ENCODE measurements around the gene ADGRG2. TPM values are rescaled to one million over a fixed set of nuclear protein-coding genes. Genes with fewer than 3 reads are reported as not detected.
"Not testable (repeated sequence)": the region's sequence is repeated elsewhere in the genome, so short reads cannot be mapped to it uniquely, and the experiment has no call there.

ADGRG2 gene
- polyA plus RNA-seq, 1 experiment, result 0.04 TPM

- Histone ChIP-seq H3K27ac (ENCODE audit: low read depth, low read length) (no peak overlapping the region), H3K27me3 (ENCODE audit: control insufficient read depth, insufficient read depth, low read length) (no peaks in the 10 kb centered on the region), H3K4me3 (ENCODE audit: low read depth, low read length) (no peak overlapping the region), H3K9me3 (ENCODE audit: control insufficient read depth, insufficient read depth, low read length) (no peaks in the 10 kb centered on the region)
- no peak for DNase-seq (ENCODE audit: low read depth, low spot score)
- ChIA-PET POLR2A (no interaction called here), CTCF (no interaction called here)
- TF ChIP-seq, protein P1, sequence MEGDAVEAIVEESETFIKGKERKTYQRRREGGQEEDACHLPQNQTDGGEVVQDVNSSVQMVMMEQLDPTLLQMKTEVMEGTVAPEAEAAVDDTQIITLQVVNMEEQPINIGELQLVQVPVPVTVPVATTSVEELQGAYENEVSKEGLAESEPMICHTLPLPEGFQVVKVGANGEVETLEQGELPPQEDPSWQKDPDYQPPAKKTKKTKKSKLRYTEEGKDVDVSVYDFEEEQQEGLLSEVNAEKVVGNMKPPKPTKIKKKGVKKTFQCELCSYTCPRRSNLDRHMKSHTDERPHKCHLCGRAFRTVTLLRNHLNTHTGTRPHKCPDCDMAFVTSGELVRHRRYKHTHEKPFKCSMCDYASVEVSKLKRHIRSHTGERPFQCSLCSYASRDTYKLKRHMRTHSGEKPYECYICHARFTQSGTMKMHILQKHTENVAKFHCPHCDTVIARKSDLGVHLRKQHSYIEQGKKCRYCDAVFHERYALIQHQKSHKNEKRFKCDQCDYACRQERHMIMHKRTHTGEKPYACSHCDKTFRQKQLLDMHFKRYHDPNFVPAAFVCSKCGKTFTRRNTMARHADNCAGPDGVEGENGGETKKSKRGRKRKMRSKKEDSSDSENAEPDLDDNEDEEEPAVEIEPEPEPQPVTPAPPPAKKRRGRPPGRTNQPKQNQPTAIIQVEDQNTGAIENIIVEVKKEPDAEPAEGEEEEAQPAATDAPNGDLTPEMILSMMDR (IDR thresholded peaks at IDR 0.05; ENCODE audit: low read depth, low read length), result no peak
Measured at GRCh38 chrX:19072372-19072771, 49.9 kb downstream of the ADGRG2 start.

GRCh38 chrX:19070555-19070994, 51.7 kb downstream of the ADGRG2 start:
- Histone ChIP-seq H3K27ac (ENCODE audit: low read depth, low read length) (no peak overlapping the region), H3K4me3 (ENCODE audit: low read depth, low read length) (no peak overlapping the region), H3K27me3 (ENCODE audit: control insufficient read depth, insufficient read depth, low read length) (no peaks in the 10 kb centered on the region), H3K9me3 (ENCODE audit: control insufficient read depth, insufficient read depth, low read length) (no peaks in the 10 kb centered on the region)
- ChIA-PET CTCF (interaction anchor here (0.6 kb wide), 1 partner anchor 30 kb away, joined by 4 read pairs; no protein-coding TSS in a partner anchor), POLR2A (no interaction called here)
- TF ChIP-seq, protein P1 (IDR thresholded peaks at IDR 0.05; ENCODE audit: low read depth, low read length), result no peak
- no peak for DNase-seq (ENCODE audit: low read depth, low spot score)

- CTCF ChIA-PET; H3K4me3 ChIP-seq (ENCODE audit: low read depth, low read length); DNase-seq (ENCODE audit: low read depth, low spot score); H3K27ac ChIP-seq (ENCODE audit: low read depth, low read length); POLR2A ChIA-PET; H3K9me3 ChIP-seq (ENCODE audit: control insufficient read depth, insufficient read depth, low read length); H3K27me3 ChIP-seq (ENCODE audit: control insufficient read depth, insufficient read depth, low read length): not testable (repeated sequence)
Measured at GRCh38 chrX:19066987-19067386, 55.3 kb downstream of the ADGRG2 start.

- ChIA-PET POLR2A (no interaction called here), CTCF (no interaction called here)
- no peak overlapping the region for H3K27ac ChIP-seq (ENCODE audit: low read depth, low read length)
- no peak overlapping the region for H3K4me3 ChIP-seq (ENCODE audit: low read depth, low read length)
- no peak for DNase-seq (ENCODE audit: low read depth, low spot score)
- H3K9me3 ChIP-seq (ENCODE audit: control insufficient read depth, insufficient read depth, low read length), result no peaks in the 10 kb centered on the region
- no peaks in the 10 kb centered on the region for H3K27me3 ChIP-seq (ENCODE audit: control insufficient read depth, insufficient read depth, low read length)
- TF ChIP-seq, protein P1 (IDR thresholded peaks at IDR 0.05; ENCODE audit: low read depth, low read length), result no peak
Measured at GRCh38 chrX:19065535-19065934, 56.7 kb downstream of the ADGRG2 start.

DNA sequence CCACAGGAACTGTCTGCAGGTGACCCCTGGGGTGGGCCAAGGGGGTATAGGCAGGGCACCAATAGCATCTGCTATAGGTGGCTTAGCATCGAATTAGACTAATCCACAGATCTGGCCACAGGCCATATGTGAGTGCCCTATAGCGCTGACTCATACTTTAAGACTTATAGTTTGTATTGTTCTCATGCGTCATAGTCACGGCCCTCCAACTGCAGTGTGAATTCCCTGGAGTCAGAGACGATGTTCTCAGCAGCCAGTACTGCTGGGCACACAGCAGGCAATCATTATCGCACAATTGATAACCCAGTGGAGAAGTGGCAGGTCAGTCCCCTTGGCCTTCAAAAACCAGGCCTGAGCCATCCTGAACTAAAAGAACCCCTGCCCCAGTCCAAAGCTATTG, 58.1 kb downstream of the ADGRG2 start:
- Histone ChIP-seq H3K4me3 (ENCODE audit: low read depth, low read length) (no peak overlapping the region), H3K27ac (ENCODE audit: low read depth, low read length) (no peak overlapping the region), H3K9me3 (ENCODE audit: control insufficient read depth, insufficient read depth, low read length) (no peaks in the 10 kb centered on the region), H3K27me3 (ENCODE audit: control insufficient read depth, insufficient read depth, low read length) (no peaks in the 10 kb centered on the region)
- no peak for DNase-seq (ENCODE audit: low read depth, low spot score)
- ChIA-PET CTCF (interaction anchor here (0.6 kb wide), 1 partner anchor 270 kb away, joined by 3 read pairs; no protein-coding TSS in a partner anchor), POLR2A (no interaction called here)
- TF ChIP-seq, protein P1 (IDR thresholded peaks at IDR 0.05; ENCODE audit: low read depth, low read length), result no peak

- Histone ChIP-seq H3K4me3 (ENCODE audit: low read depth, low read length) (no peak overlapping the region), H3K27ac (ENCODE audit: low read depth, low read length) (no peak overlapping the region), H3K27me3 (ENCODE audit: control insufficient read depth, insufficient read depth, low read length) (no peaks in the 10 kb centered on the region), H3K9me3 (ENCODE audit: control insufficient read depth, insufficient read depth, low read length) (no peaks in the 10 kb centered on the region)
- DNase-seq (ENCODE audit: low read depth, low spot score), result no peak
- CTCF ChIA-PET, result interaction anchor here (0.6 kb wide), 1 partner anchor 45 kb away, joined by 7 read pairs; no protein-coding TSS in a partner anchor
- POLR2A ChIA-PET, result interaction anchor here (0.7 kb wide), 1 partner anchor 12 kb away, joined by 4 read pairs; no protein-coding TSS in a partner anchor
- TF ChIP-seq, protein P1 (IDR thresholded peaks at IDR 0.05; ENCODE audit: low read depth, low read length), result no peak
Measured at GRCh38 chrX:19063030-19063429, 59.2 kb downstream of the ADGRG2 start.
